Smooth muscle cell (in vitro differentiated cells): Measurements from ENCODE around the gene LCE3B. TPM values are rescaled to one million over a fixed set of nuclear protein-coding genes. Genes with fewer than 3 reads are reported as not detected.

Experiments
- DNase-seq: peaks from one replicate; lab custom pipeline; 2025; ENCODE audit not compliant: unreplicated experiment; lab: John Stamatoyannopoulos, UW
- H2AFZ ChIP-seq: fragments of 200-600 bp; sonication (generic); 2 replicates; pipeline ENCODE4 v1.6.0; 2016; ENCODE audit warnings: antibody characterized with exemption, low read depth, mild to moderate bottlenecking
- H3F3A ChIP-seq: fragments of 200-600 bp; sonication (generic); 2 replicates; pipeline ENCODE4 v1.6.0; 2017; ENCODE audit warnings: antibody characterized with exemption, low read depth
- H3K27ac ChIP-seq: fragments of 200-600 bp; sonication (generic); 2 replicates; pipeline ENCODE4 v1.5.1; 2016; ENCODE audit warnings: low read depth, mild to moderate bottlenecking
- H3K27me3 ChIP-seq: fragments of 200-600 bp; sonication (generic); 2 replicates; pipeline ENCODE4 v1.6.1; 2016; ENCODE audit warnings: low read depth, mild to moderate bottlenecking
- H3K36me3 ChIP-seq: fragments of 200-600 bp; sonication (generic); 2 replicates; pipeline ENCODE4 v1.5.1; 2016; ENCODE audit warnings: low read depth
- H3K4me1 ChIP-seq: fragments of 200-600 bp; sonication (generic); 2 replicates; pipeline ENCODE4 v1.5.1; 2016; ENCODE audit warnings: low read depth
- H3K4me2 ChIP-seq: fragments of 200-600 bp; sonication (generic); 2 replicates; pipeline ENCODE4 v1.6.0; 2016; ENCODE audit warnings: mild to moderate bottlenecking
- H3K4me3 ChIP-seq: fragments of 200-600 bp; sonication (generic); 2 replicates; pipeline ENCODE4 v1.5.1; 2016; ENCODE audit warnings: mild to moderate bottlenecking
- H3K79me2 ChIP-seq: fragments of 200-600 bp; sonication (generic); 2 replicates; pipeline ENCODE4 v1.6.0; 2016; ENCODE audit warnings: low read depth, mild to moderate bottlenecking
- H3K9ac ChIP-seq: fragments of 200-600 bp; sonication (generic); 2 replicates; pipeline ENCODE4 v1.6.0; 2016; ENCODE audit warnings: low read depth
- H3K9me3 ChIP-seq: fragments of 200-600 bp; sonication (generic); replicated peaks from 2 replicates; pipeline ENCODE4 v1.5.1; 2016; ENCODE audit warnings: low read depth
- H4K20me1 ChIP-seq: fragments of 200-600 bp; sonication (generic); 2 replicates; pipeline ENCODE4 v1.6.0; 2016; ENCODE audit warnings: low read depth
- CTCF ChIP-seq: fragments of 200-600 bp; sonication (generic); IDR thresholded peaks from 2 replicates; pipeline ENCODE4 v1.5.1; 2017; ENCODE audit warnings: borderline replicate concordance, mild to moderate bottlenecking, antibody characterized with exemption; ENCODE audit not compliant: insufficient read depth, poor library complexity, severe bottlenecking
- WGBS: methylation state at CpG from one replicate; pipeline ENCODE4 v1.1.7; 2016; ENCODE audit warnings: low lambda C conversion rate; 5-methylcytosine and 5-hydroxymethylcytosine counted together
- polyA plus RNA-seq: library from polyadenylated mRNA; unstranded; fragments of >200 nt; fragmentation: Nextera tagmentation; extraction: Ambion mirVana; gene quantifications from 2 replicates; pipeline ENCODE4 v1.2.1, GENCODE V29; 2016
- small RNA-seq: library from RNA; depleted of rRNA; stranded (forward); fragments of <200 nt; gene quantifications from one replicate; pipeline ENCODE3, GENCODE V24; 2014
- total RNA-seq: library from RNA; depleted of rRNA; stranded (reverse); fragments of >200 nt; gene quantifications from 2 replicates; pipeline ENCODE4 v1.2.3, GENCODE V29; 2014

The LCE3B gene
- total and polyA plus RNA-seq, 2 experiments from 2014 or later, result not detected

GRCh38 chr1:152663098-152663497 is 49.5 kb downstream of the LCE3B start, which contains the start of gene LCE2D:
Gene LCE2D, plus strand, starts transcription at chr1:152663380. Its CDS starts 726 bp downstream, at chr1:152664106.
- DNase-seq, result no peak
- no peaks in the 10 kb centered on the region for H3K9me3 ChIP-seq
- H3K4me1 ChIP-seq, result no peaks in the 10 kb centered on the region
- no peak within 1 kb of the TSS for H2AFZ ChIP-seq
- 56% methylated on average over 3 of the region's 3 CpGs for WGBS
- no peak within 1 kb of the TSS for H3K27ac ChIP-seq
- no peaks in the 10 kb centered on the region for H4K20me1 ChIP-seq
- no peak within 1 kb of the TSS for H3K4me3 ChIP-seq
- H3K27me3 ChIP-seq, result no peaks in the 10 kb centered on the region
- no peak for TF ChIP-seq CTCF
- no peaks in the 10 kb centered on the region for H3K79me2 ChIP-seq
- no peaks in the 10 kb centered on the region for H3K36me3 ChIP-seq
- no peak within 1 kb of the TSS for H3K9ac ChIP-seq
- H3F3A ChIP-seq, result no peaks in the 10 kb centered on the region
- H3K4me2 ChIP-seq, result no peak within 1 kb of the TSS

Small RNAs within 50 kb of the gene (small RNA-seq; reads per million reads assigned to genes)
- not detected for gene LCE3A
- not detected for gene LCE3B

Other genes with a start within 250 kb of the LCE3B start
- not detected in 2 replicates for gene CRNN, start 199.5 kb upstream of the LCE3B start, total RNA-seq
- not detected in 2 replicates for gene CRNN, start 199.5 kb upstream of the LCE3B start, polyA plus RNA-seq
- not detected in 2 replicates for gene LCE5A, start 103.0 kb upstream of the LCE3B start, total RNA-seq
- gene LCE5A, start 103.0 kb upstream of the LCE3B start, polyA plus RNA-seq, result not detected in 2 replicates
- gene CRCT1, start 99.3 kb upstream of the LCE3B start, total RNA-seq, result not detected in 2 replicates
- gene CRCT1, start 99.3 kb upstream of the LCE3B start, polyA plus RNA-seq, result not detected in 2 replicates
- not detected in 2 replicates for gene LCE3E, start 47.0 kb upstream of the LCE3B start, total RNA-seq
- not detected in 2 replicates for gene LCE3E, start 47.0 kb upstream of the LCE3B start, polyA plus RNA-seq
- not detected in 2 replicates for gene LCE3D, start 33.3 kb upstream of the LCE3B start, total RNA-seq
- not detected in 2 replicates for gene LCE3D, start 33.3 kb upstream of the LCE3B start, polyA plus RNA-seq
- not detected in 2 replicates for gene LCE3C, start 13.6 kb upstream of the LCE3B start, total RNA-seq
- gene LCE3C, start 13.6 kb upstream of the LCE3B start, polyA plus RNA-seq, result not detected in 2 replicates
- gene LCE3A, start 9.3 kb downstream of the LCE3B start, total RNA-seq, result not detected in 2 replicates
- not detected in 2 replicates for gene LCE3A, start 9.3 kb downstream of the LCE3B start, polyA plus RNA-seq
- gene LCE2D, start 49.6 kb downstream of the LCE3B start, total RNA-seq, result not detected in 2 replicates
- not detected in 2 replicates for gene LCE2D, start 49.6 kb downstream of the LCE3B start, polyA plus RNA-seq
- not detected in 2 replicates for gene LCE2C, start 61.5 kb downstream of the LCE3B start, total RNA-seq
- not detected in 2 replicates for gene LCE2C, start 61.5 kb downstream of the LCE3B start, polyA plus RNA-seq
- gene LCE2B, start 72.3 kb downstream of the LCE3B start, total RNA-seq, result not detected in 2 replicates
- not detected in 2 replicates for gene LCE2B, start 72.3 kb downstream of the LCE3B start, polyA plus RNA-seq
- gene LCE2A, start 84.5 kb downstream of the LCE3B start, total RNA-seq, result not detected in 2 replicates
- gene LCE2A, start 84.5 kb downstream of the LCE3B start, polyA plus RNA-seq, result not detected in 2 replicates
- not detected in 2 replicates for gene LCE4A, start 94.3 kb downstream of the LCE3B start, total RNA-seq
- gene LCE4A, start 94.3 kb downstream of the LCE3B start, polyA plus RNA-seq, result not detected in 2 replicates
- not detected in 2 replicates for gene KPRP, start 144.2 kb downstream of the LCE3B start, total RNA-seq
- gene KPRP, start 144.2 kb downstream of the LCE3B start, polyA plus RNA-seq, result not detected in 2 replicates
- not detected in 2 replicates for gene LCE1F, start 161.3 kb downstream of the LCE3B start, total RNA-seq
- not detected in 2 replicates for gene LCE1F, start 161.3 kb downstream of the LCE3B start, polyA plus RNA-seq
- gene LCE1E, start 172.4 kb downstream of the LCE3B start, total RNA-seq, result not detected in 2 replicates
- not detected in 2 replicates for gene LCE1E, start 172.4 kb downstream of the LCE3B start, polyA plus RNA-seq
- not detected in 2 replicates for gene LCE1D, start 182.9 kb downstream of the LCE3B start, total RNA-seq
- not detected in 2 replicates for gene LCE1D, start 182.9 kb downstream of the LCE3B start, polyA plus RNA-seq
- not detected in 2 replicates for gene LCE1C, start 192.8 kb downstream of the LCE3B start, total RNA-seq
- gene LCE1C, start 192.8 kb downstream of the LCE3B start, polyA plus RNA-seq, result not detected in 2 replicates
- not detected in 2 replicates for gene LCE1B, start 198.2 kb downstream of the LCE3B start, total RNA-seq
- not detected in 2 replicates for gene LCE1B, start 198.2 kb downstream of the LCE3B start, polyA plus RNA-seq
- gene LCE1A, start 213.7 kb downstream of the LCE3B start, total RNA-seq, result not detected in 2 replicates
- not detected in 2 replicates for gene LCE1A, start 213.7 kb downstream of the LCE3B start, polyA plus RNA-seq
- gene LCE6A, start 229.0 kb downstream of the LCE3B start, total RNA-seq, result not detected in 2 replicates
- not detected in 2 replicates for gene LCE6A, start 229.0 kb downstream of the LCE3B start, polyA plus RNA-seq
- gene LCE7A, start 246.2 kb downstream of the LCE3B start, total RNA-seq, result not detected in 2 replicates
- not detected in 2 replicates for gene LCE7A, start 246.2 kb downstream of the LCE3B start, polyA plus RNA-seq